Middle frontal gyrus (tissue), 1 donor: ENCODE measurements around the gene ZDHHC11B.
"Not testable (repeated sequence)": the region's sequence is repeated elsewhere in the genome, so short reads cannot be mapped to it uniquely, and the experiment has no call there.

Source experiments
- DNase-seq: peaks from one replicate; pipeline ENCODE4 v3.0.0-alpha.2; 2015; ENCODE audit warnings: low spot score; ENCODE audit errors: extremely low spot score

ZDHHC11B gene

GRCh38 chr5:719379-719778 is 65.2 kb downstream of the ZDHHC11B start:
- DNase-seq, result not testable (repeated sequence)

GRCh38 chr5:717143-717542 is 67.4 kb downstream of the ZDHHC11B start:
- DNase-seq, result no peak

GRCh38 chr5:716740-717139 is 67.8 kb downstream of the ZDHHC11B start:
- not testable (repeated sequence) for DNase-seq

GRCh38 chr5:715636-716035 is 68.9 kb downstream of the ZDHHC11B start:
- DNase-seq, result not testable (repeated sequence)

- DNase-seq, result not testable (repeated sequence)
These were observed 70.1 kb downstream of the ZDHHC11B start for GRCh38 chr5:714215-715118.

GRCh38 chr5:713686-714085 is 70.8 kb downstream of the ZDHHC11B start:
- not testable (repeated sequence) for DNase-seq

- not testable (repeated sequence) for DNase-seq
These were observed 75.5 kb downstream of the ZDHHC11B start for GRCh38 chr5:708848-709517.

- DNase-seq, result not testable (repeated sequence)
These were observed 76.2 kb downstream of the ZDHHC11B start for GRCh38 chr5:708374-708773.

GRCh38 chr5:706127-706526 is 78.4 kb downstream of the ZDHHC11B start:
- DNase-seq, result not testable (repeated sequence)

- not testable (repeated sequence) for DNase-seq
These were observed 87.5 kb downstream of the ZDHHC11B start for GRCh38 chr5:696753-697702.

GRCh38 chr5:696191-696590 is 88.3 kb downstream of the ZDHHC11B start:
- DNase-seq, result not testable (repeated sequence)

- DNase-seq, result not testable (repeated sequence)
These were observed 89.1 kb downstream of the ZDHHC11B start for GRCh38 chr5:695475-695874.

GRCh38 chr5:694042-694431 is 90.5 kb downstream of the ZDHHC11B start:
- not testable (repeated sequence) for DNase-seq

GRCh38 chr5:693271-694041 is 91.1 kb downstream of the ZDHHC11B start, which contains the start of gene TPPP:
TPPP (minus strand) TSS chr5:693352; CDS start chr5:678060, 15,292 bp downstream.
- DNase-seq, result peak; percentile 84

GRCh38 chr5:692529-693041 is 91.9 kb downstream of the ZDHHC11B start:
- DNase-seq, result not testable (repeated sequence)

GRCh38 chr5:691817-692528 is 92.6 kb downstream of the ZDHHC11B start:
- DNase-seq, result no peak

GRCh38 chr5:691049-691448 is 93.5 kb downstream of the ZDHHC11B start:
- not testable (repeated sequence) for DNase-seq

- not testable (repeated sequence) for DNase-seq
These were observed 94.2 kb downstream of the ZDHHC11B start for GRCh38 chr5:690293-690692.

GRCh38 chr5:688348-689010 is 96.0 kb downstream of the ZDHHC11B start:
- DNase-seq, result not testable (repeated sequence)
